Colonic mucosa (tissue), 4 donors: ENCODE results near the gene PRKCE. TPM values are rescaled to one million over a fixed set of nuclear protein-coding genes. Genes with fewer than 3 reads are reported as not detected.

Source experiments
- DNase-seq: peaks from one replicate; pipeline ENCODE4 v3.0.0-alpha.2; 2020
- H3K27ac ChIP-seq: fragments of 200-600 bp; one replicate; pipeline ENCODE4 v1.8.0; 2021
- H3K27me3 ChIP-seq: fragments of 200-600 bp; one replicate; pipeline ENCODE4 v1.8.0; 2021
- H3K36me3 ChIP-seq: fragments of 200-600 bp; one replicate; pipeline ENCODE4 v1.8.0; 2021
- H3K4me1 ChIP-seq: fragments of 200-600 bp; one replicate; pipeline ENCODE4 v1.8.0; 2021; ENCODE audit warnings: mild to moderate bottlenecking
- H3K4me3 ChIP-seq: fragments of 200-600 bp; one replicate; pipeline ENCODE4 v1.8.0; 2021
- H3K9ac ChIP-seq, 2 donors: one replicate each; pipeline ENCODE4 v1.7.0; 2013; ENCODE audit warnings: control low read depth in 2 of 2, low read depth in 2 of 2, low read length in 2 of 2
- H3K9me3 ChIP-seq: fragments of 200-600 bp; one replicate; pipeline ENCODE4 v1.8.0; 2021
- CTCF ChIP-seq: fragments of 200-600 bp; IDR thresholded peaks from one replicate; pipeline ENCODE4 v1.8.0; 2022; ENCODE audit warnings: antibody characterized with exemption, mild to moderate bottlenecking
- intact Hi-C: fragments of 100-400 bp; cut with DNase I; formaldehyde crosslinking; loops from one replicate; pipeline ENCODE4 v1.14.1; 2022
- total RNA-seq, 2 donors: library from RNA; stranded (reverse); fragmentation: NEBNext Ultra II Directional in 1 of 2; extraction: Animal tissue kit (Norgen Biotek cat#: 25700) in 1 of 2; gene quantifications; one replicate each; pipeline ENCODE4 v1.2.1, GENCODE V29; 2021
- donor health status: healthy.
- donor health status: DM: no; HTN: no; CAD: no.
- donor health status: DM: no; HTN: no; CAD: no.

Gene PRKCE
- total RNA-seq, 2 donors from 2014 or later: 17.5 to 25.8 TPM

GRCh38 chr2:46225730-46226129 is 574.3 kb downstream of the PRKCE start:
- no peak for TF ChIP-seq CTCF
- DNase-seq: no peak
- no peak overlapping the region for H3K9ac ChIP-seq
- intact Hi-C loops: no loop called here
- no peaks in the 10 kb centered on the region for H3K36me3 ChIP-seq
- no peaks in the 10 kb centered on the region for H3K9me3 ChIP-seq
- H3K27ac ChIP-seq: no peak overlapping the region
- no peaks in the 10 kb centered on the region for H3K4me1 ChIP-seq
- H3K27me3 ChIP-seq: no peaks in the 10 kb centered on the region
- no peak overlapping the region for H3K4me3 ChIP-seq

- intact Hi-C loops: no loop called here
- no peaks in the 10 kb centered on the region for H3K36me3 ChIP-seq
- H3K9ac ChIP-seq: no peak overlapping the region
- H3K27me3 ChIP-seq: no peaks in the 10 kb centered on the region
- no peaks in the 10 kb centered on the region for H3K4me1 ChIP-seq
- no peak overlapping the region for H3K4me3 ChIP-seq
- DNase-seq: no peak
- H3K9me3 ChIP-seq: no peaks in the 10 kb centered on the region
- TF ChIP-seq CTCF: no peak
- no peak overlapping the region for H3K27ac ChIP-seq
Observed at GRCh38 chr2:46226620-46227019, 575.1 kb downstream of the PRKCE start.

- Histone ChIP-seq H3K4me1 (no peaks in the 10 kb centered on the region), H3K36me3 (no peaks in the 10 kb centered on the region), H3K9me3 (no peaks in the 10 kb centered on the region), H3K4me3 (no peak overlapping the region), H3K9ac (no peak overlapping the region), H3K27me3 (no peaks in the 10 kb centered on the region), H3K27ac (no peak overlapping the region)
- no peak for TF ChIP-seq CTCF
- no peak for DNase-seq
- intact Hi-C loops: no loop called here
Observed at GRCh38 chr2:46227022-46227421, 575.5 kb downstream of the PRKCE start.

- Histone ChIP-seq H3K9me3 (no peaks in the 10 kb centered on the region), H3K27me3 (no peaks in the 10 kb centered on the region), H3K9ac (no peak overlapping the region), H3K4me1 (no peaks in the 10 kb centered on the region), H3K4me3 (no peak overlapping the region), H3K27ac (no peak overlapping the region), H3K36me3 (no peaks in the 10 kb centered on the region)
- TF ChIP-seq CTCF: no peak
- DNase-seq: no peak
- intact Hi-C loops: no loop called here
Observed at GRCh38 chr2:46227674-46228289, 576.3 kb downstream of the PRKCE start.

GRCh38 chr2:46229134-46230063 is 577.9 kb downstream of the PRKCE start:
- no peaks in the 10 kb centered on the region for H3K4me1 ChIP-seq
- no peak overlapping the region for H3K27ac ChIP-seq
- H3K4me3 ChIP-seq: no peak overlapping the region
- H3K9me3 ChIP-seq: no peaks in the 10 kb centered on the region
- H3K36me3 ChIP-seq: no peaks in the 10 kb centered on the region
- no peak overlapping the region for H3K9ac ChIP-seq
- DNase-seq: peak; percentile 20
- H3K27me3 ChIP-seq: no peaks in the 10 kb centered on the region
- TF ChIP-seq CTCF: no peak
- intact Hi-C loops: no loop called here
